Measurements from ENCODE around the gene F2RL1. TPM values are rescaled to one million over a fixed set of nuclear protein-coding genes. Genes with fewer than 3 reads are reported as not detected.
A peak's percentile ranks its signal among the peaks of the same experiment; 100 is the strongest.
"Not testable (repeated sequence)": the region's sequence is repeated elsewhere in the genome, so short reads cannot be mapped to it uniquely, and the experiment has no call there.

The F2RL1 gene
- total RNA-seq, 1 donor from 2014 or later, result 6.6 TPM

GRCh38 chr5:76854644-76855043, 35.8 kb downstream of the F2RL1 start:
- H3K9me3 Mint-ChIP-seq, result peaks cover 11% of the 10 kb centered on the region
- peaks cover 8% of the 10 kb centered on the region for H3K4me1 Mint-ChIP-seq
- H3K36me3 Mint-ChIP-seq, result no peaks in the 10 kb centered on the region
- H3K27ac Mint-ChIP-seq, result no peak overlapping the region
- no peak for DNase-seq (ENCODE audit: low spot score in 2 of 2, unreplicated experiment in 2 of 2)
- no peak overlapping the region for H3K4me3 Mint-ChIP-seq
- no peaks in the 10 kb centered on the region for H3K27me3 Mint-ChIP-seq (ENCODE audit: low read depth)
- TF ChIP-seq CTCF (IDR thresholded peaks at IDR 0.05; ENCODE audit: unreplicated experiment), result no peak

GRCh38 chr5:76855501-76855900, 36.7 kb downstream of the F2RL1 start:
- peaks cover 11% of the 10 kb centered on the region for H3K9me3 Mint-ChIP-seq
- not testable (repeated sequence) for H3K27me3 Mint-ChIP-seq (ENCODE audit: low read depth); DNase-seq (ENCODE audit: low spot score in 2 of 2, unreplicated experiment in 2 of 2); H3K4me3 Mint-ChIP-seq; H3K36me3 Mint-ChIP-seq; H3K27ac Mint-ChIP-seq; H3K4me1 Mint-ChIP-seq

GRCh38 chr5:76855961-76856360, 37.1 kb downstream of the F2RL1 start:
- Mint-ChIP-seq H3K27me3 (ENCODE audit: low read depth) (no peaks in the 10 kb centered on the region), H3K4me3 (no peak overlapping the region), H3K27ac (no peak overlapping the region), H3K36me3 (no peaks in the 10 kb centered on the region), H3K9me3 (peaks cover 11% of the 10 kb centered on the region), H3K4me1 (no peaks in the 10 kb centered on the region)
- no peak for TF ChIP-seq CTCF (IDR thresholded peaks at IDR 0.05; ENCODE audit: unreplicated experiment)
- no peak for DNase-seq (ENCODE audit: low spot score in 2 of 2, unreplicated experiment in 2 of 2)

- not testable (repeated sequence) for H3K27me3 Mint-ChIP-seq (ENCODE audit: low read depth); DNase-seq (ENCODE audit: low spot score in 2 of 2, unreplicated experiment in 2 of 2); H3K36me3 Mint-ChIP-seq; H3K27ac Mint-ChIP-seq; H3K4me1 Mint-ChIP-seq; H3K4me3 Mint-ChIP-seq
- peaks cover 11% of the 10 kb centered on the region for H3K9me3 Mint-ChIP-seq
These were observed 38.0 kb downstream of the F2RL1 start for GRCh38 chr5:76856800-76857199.

- Mint-ChIP-seq H3K36me3 (no peaks in the 10 kb centered on the region), H3K27ac (no peak overlapping the region), H3K4me1 (peaks cover 3% of the 10 kb centered on the region), H3K4me3 (no peak overlapping the region), H3K27me3 (ENCODE audit: low read depth) (no peaks in the 10 kb centered on the region), H3K9me3 (no peaks in the 10 kb centered on the region)
- no peak for DNase-seq (ENCODE audit: low spot score in 2 of 2, unreplicated experiment in 2 of 2)
- TF ChIP-seq CTCF (IDR thresholded peaks at IDR 0.05; ENCODE audit: unreplicated experiment), result no peak
These were observed 40.9 kb downstream of the F2RL1 start for GRCh38 chr5:76859591-76860247.

GRCh38 chr5:76861612-76862011, 42.8 kb downstream of the F2RL1 start:
- Mint-ChIP-seq H3K9me3 (no peaks in the 10 kb centered on the region), H3K27me3 (ENCODE audit: low read depth) (no peaks in the 10 kb centered on the region), H3K36me3 (no peaks in the 10 kb centered on the region), H3K4me1 (peaks cover 3% of the 10 kb centered on the region), H3K27ac (peak overlapping the region; percentile 18), H3K4me3 (no peak overlapping the region)
- DNase-seq (ENCODE audit: low spot score in 2 of 2, unreplicated experiment in 2 of 2), result no peak
- no peak for TF ChIP-seq CTCF (IDR thresholded peaks at IDR 0.05; ENCODE audit: unreplicated experiment)

GRCh38 chr5:76863001-76863400, 44.2 kb downstream of the F2RL1 start:
- no peak for DNase-seq (ENCODE audit: low spot score in 2 of 2, unreplicated experiment in 2 of 2)
- Mint-ChIP-seq H3K27ac (no peak overlapping the region), H3K36me3 (no peaks in the 10 kb centered on the region), H3K4me1 (peaks cover 6% of the 10 kb centered on the region), H3K4me3 (no peak overlapping the region), H3K27me3 (ENCODE audit: low read depth) (no peaks in the 10 kb centered on the region), H3K9me3 (no peaks in the 10 kb centered on the region)
- no peak for TF ChIP-seq CTCF (IDR thresholded peaks at IDR 0.05; ENCODE audit: unreplicated experiment)

Data from mesothelial cell of epicardium (in vitro differentiated cells).